ENCODE results near the gene HEATR1.

Gene HEATR1

DNA sequence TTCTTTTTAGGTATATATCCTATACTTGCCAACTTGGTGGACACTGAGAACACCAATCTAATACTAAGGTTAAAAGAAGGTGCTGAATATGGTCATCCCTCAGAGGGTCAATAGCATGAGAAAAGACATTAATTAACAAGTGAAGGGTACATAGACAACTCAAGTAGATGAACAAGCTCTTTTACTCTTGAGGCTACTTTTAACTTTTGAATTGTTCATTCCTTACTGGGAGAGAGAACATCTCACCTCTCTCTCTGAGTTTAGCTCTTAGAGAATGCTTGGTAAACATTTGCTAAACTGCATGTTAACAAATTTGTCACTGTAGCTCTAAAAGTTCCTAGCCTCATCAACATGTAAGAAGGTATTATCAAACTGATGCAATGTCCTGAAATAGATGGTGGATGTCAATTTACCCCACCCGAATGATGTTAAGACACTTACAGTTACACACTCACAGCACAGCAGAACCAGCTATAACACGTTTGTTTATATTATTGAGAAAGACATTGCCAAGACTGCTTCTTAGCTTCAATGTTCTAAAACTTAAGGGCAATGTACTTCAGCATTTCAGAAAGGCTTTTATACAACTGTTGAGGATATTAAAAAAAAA is 35.9 kb downstream of the HEATR1 start:
- H3K4me3 Mint-ChIP-seq, result no peak overlapping the region
- no peaks in the 10 kb centered on the region for H3K4me1 Mint-ChIP-seq
- H3K9me3 Mint-ChIP-seq, result no peaks in the 10 kb centered on the region
- H3K27ac Mint-ChIP-seq, result no peak overlapping the region
- H3K36me3 Mint-ChIP-seq, result peaks cover 43% of the 10 kb centered on the region
- no peak for DNase-seq
- CTCF ChIA-PET, result no interaction called here
- no peaks in the 10 kb centered on the region for H3K27me3 Mint-ChIP-seq

DNA sequence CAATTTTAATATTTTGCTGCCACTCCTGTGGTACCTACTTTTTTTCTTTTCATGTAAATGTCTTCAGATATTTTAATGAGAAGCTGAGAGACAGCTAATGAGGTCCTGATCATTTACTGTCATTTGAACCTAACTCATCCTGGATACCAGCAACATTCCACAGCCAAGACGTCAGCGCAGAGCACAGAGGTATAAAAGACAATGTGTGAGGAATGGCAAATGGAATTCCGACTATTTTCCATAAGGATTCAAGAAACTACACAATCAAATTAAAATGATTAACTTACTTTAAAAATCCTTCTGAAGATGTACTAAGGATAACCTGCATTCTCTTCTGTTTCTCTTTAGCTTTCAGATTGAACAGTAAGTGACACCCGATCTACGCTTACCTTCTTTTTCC is 38.8 kb downstream of the HEATR1 start:
- CTCF ChIA-PET, result no interaction called here
- Mint-ChIP-seq H3K27me3 (no peaks in the 10 kb centered on the region), H3K4me3 (no peak overlapping the region), H3K9me3 (no peaks in the 10 kb centered on the region), H3K27ac (no peak overlapping the region), H3K36me3 (peaks cover 37% of the 10 kb centered on the region), H3K4me1 (no peaks in the 10 kb centered on the region)
- no peak for DNase-seq

DNA sequence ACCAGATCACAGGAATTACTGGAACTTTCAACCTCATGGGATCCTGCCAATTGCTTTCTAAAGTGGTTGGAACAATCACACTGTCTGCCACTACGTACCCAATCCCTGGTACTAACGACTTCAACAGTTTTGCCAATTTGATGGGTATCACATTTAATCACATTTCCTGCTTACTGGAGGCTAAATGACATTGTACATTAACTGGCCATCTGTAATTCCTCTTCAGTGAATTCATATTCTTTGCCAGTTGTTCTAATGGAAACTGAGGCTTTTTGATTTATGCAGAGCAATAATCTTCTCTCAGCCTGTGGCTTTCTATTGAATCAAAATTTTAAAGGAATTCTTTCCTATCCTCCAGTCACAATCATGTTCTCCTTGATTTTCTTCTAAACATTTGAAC is 42.3 kb downstream of the HEATR1 start:
- Mint-ChIP-seq H3K4me1 (no peaks in the 10 kb centered on the region), H3K36me3 (peaks cover 38% of the 10 kb centered on the region), H3K9me3 (no peaks in the 10 kb centered on the region), H3K4me3 (no peak overlapping the region), H3K27me3 (no peaks in the 10 kb centered on the region), H3K27ac (no peak overlapping the region)
- CTCF ChIA-PET, result no interaction called here
- no peak for DNase-seq

DNA sequence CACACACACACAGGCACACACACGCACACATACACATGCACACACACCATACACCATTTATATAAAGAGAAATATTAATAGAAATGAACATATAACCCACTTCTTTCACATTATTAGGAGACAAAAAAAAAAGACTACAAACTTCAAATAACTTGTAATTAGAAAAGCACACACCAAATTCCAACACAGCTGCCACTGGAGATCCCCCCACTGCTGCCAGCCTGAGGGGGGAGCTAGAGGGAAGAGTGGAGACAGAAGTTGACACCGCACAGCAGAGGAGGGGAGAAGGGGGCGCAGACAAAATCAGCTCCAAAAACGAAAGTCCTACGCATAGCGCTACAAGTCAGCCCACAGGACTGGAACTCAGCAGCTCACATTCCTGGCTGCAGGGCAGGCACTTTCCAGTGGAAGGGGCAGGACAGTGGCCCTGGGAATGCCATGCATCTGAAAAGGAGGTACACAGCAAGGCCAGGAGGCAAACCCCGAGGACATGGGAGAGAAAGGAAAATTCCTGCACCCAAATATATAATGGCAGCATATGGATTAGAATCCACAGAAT is 44.0 kb downstream of the HEATR1 start:
- Mint-ChIP-seq H3K27me3 (no peaks in the 10 kb centered on the region), H3K4me1 (no peaks in the 10 kb centered on the region), H3K9me3 (no peaks in the 10 kb centered on the region), H3K27ac (no peak overlapping the region), H3K4me3 (no peak overlapping the region), H3K36me3 (peaks cover 42% of the 10 kb centered on the region)
- CTCF ChIA-PET, result no interaction called here
- no peak for DNase-seq

DNA sequence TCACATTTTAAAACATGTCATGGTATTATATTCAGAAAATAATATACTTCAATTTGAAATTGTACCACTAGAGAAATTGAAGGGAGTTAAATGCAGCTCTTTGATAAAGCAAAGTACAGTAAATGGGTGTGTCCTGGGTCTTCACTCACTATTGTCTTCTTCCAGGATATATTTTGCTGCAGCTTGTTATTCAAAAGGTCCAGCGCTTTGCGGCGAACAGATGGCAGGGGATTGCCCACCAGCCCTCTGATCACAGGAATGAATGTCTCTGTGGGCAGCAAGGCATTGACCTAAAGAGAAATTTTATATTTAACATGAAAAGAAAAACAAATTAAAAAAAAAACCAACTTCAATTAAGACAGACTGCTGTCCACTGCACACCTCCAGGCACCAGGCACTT is 45.5 kb downstream of the HEATR1 start:
- no peak overlapping the region for H3K4me3 Mint-ChIP-seq
- CTCF ChIA-PET, result interaction anchor here (0.6 kb wide), 1 partner anchor 18 kb away, joined by 3 read pairs; no protein-coding TSS in a partner anchor
- no peaks in the 10 kb centered on the region for H3K4me1 Mint-ChIP-seq
- no peaks in the 10 kb centered on the region for H3K9me3 Mint-ChIP-seq
- H3K36me3 Mint-ChIP-seq, result peaks cover 45% of the 10 kb centered on the region
- H3K27ac Mint-ChIP-seq, result no peak overlapping the region
- DNase-seq, result no peak
- no peaks in the 10 kb centered on the region for H3K27me3 Mint-ChIP-seq

DNA sequence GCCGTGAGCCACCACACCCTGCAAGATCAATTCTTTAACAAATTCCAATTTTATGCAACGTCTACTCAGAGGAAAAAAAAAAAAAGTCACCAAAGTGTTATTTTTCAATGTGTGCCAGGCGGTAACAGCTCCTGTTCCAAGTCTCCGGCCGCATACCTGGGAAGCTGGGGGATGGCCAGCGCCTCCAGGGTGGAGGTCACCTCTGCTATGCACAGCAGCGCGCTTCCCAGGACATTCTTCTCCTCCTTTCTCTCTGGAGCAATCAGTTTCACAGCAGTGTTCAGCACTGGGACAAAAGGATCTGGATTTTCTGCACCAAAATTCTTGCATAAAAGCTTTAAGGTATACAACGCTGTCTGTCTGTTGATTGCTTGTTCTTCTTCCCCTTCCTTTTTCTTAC is 46.2 kb downstream of the HEATR1 start:
- no peaks in the 10 kb centered on the region for H3K4me1 Mint-ChIP-seq
- H3K27ac Mint-ChIP-seq, result no peak overlapping the region
- CTCF ChIA-PET, result interaction anchor here (0.6 kb wide), 1 partner anchor 17 kb away, joined by 3 read pairs; no protein-coding TSS in a partner anchor

DNA sequence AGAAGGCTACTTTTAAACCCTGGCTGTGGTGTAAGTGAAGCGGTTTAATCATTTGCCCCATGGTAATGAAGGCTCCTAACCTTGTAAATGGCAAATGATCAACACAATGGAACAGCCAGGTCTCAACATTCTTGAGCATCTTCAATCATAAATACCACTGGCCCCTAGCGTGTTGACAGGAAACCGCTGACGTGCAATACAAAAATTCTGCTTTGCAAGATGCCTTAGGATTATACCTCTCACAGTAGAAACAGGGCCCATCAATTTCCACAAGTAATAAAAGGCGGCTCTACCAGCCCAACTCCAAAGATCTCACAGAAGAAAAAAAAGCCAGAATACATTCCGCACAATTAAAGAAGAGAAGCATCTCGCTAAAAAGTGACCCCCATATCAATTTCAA is 47.7 kb downstream of the HEATR1 start:
- DNase-seq, result no peak
- peaks cover 49% of the 10 kb centered on the region for H3K36me3 Mint-ChIP-seq
- H3K27ac Mint-ChIP-seq, result no peak overlapping the region
- H3K9me3 Mint-ChIP-seq, result no peaks in the 10 kb centered on the region
- no peaks in the 10 kb centered on the region for H3K4me1 Mint-ChIP-seq
- CTCF ChIA-PET, result no interaction called here
- H3K4me3 Mint-ChIP-seq, result no peak overlapping the region
- H3K27me3 Mint-ChIP-seq, result no peaks in the 10 kb centered on the region

More for the DNA sequence above, 46.2 kb downstream of the HEATR1 start:
- Mint-ChIP-seq H3K36me3 (peaks cover 47% of the 10 kb centered on the region), H3K27me3 (no peaks in the 10 kb centered on the region), H3K9me3 (no peaks in the 10 kb centered on the region), H3K4me3 (no peak overlapping the region)
- no peak for DNase-seq

DNA sequence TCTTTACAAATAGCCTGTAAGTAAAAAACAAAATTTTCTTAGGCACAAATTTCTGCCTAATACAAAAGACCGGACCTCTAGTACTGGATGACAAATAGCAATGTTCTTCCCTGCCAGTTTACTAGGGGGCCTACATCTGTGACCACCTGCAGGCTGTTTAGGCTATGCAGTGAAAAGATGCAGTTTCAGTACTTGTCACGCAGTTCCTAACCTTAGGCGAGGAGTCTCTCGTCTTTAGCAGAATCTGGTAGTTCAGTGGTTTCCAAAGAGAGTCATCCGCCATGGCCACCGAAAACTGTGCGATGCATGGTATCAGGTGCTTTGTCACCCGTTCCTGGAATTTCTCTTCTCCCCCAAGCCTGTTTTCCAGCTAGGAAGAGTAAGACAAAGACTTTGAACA is 50.9 kb downstream of the HEATR1 start:
- H3K27me3 Mint-ChIP-seq, result no peaks in the 10 kb centered on the region
- H3K9me3 Mint-ChIP-seq, result no peaks in the 10 kb centered on the region
- H3K36me3 Mint-ChIP-seq, result peaks cover 68% of the 10 kb centered on the region
- H3K4me3 Mint-ChIP-seq, result no peak overlapping the region
- CTCF ChIA-PET, result no interaction called here
- DNase-seq, result no peak
- no peak overlapping the region for H3K27ac Mint-ChIP-seq
- no peaks in the 10 kb centered on the region for H3K4me1 Mint-ChIP-seq

DNA sequence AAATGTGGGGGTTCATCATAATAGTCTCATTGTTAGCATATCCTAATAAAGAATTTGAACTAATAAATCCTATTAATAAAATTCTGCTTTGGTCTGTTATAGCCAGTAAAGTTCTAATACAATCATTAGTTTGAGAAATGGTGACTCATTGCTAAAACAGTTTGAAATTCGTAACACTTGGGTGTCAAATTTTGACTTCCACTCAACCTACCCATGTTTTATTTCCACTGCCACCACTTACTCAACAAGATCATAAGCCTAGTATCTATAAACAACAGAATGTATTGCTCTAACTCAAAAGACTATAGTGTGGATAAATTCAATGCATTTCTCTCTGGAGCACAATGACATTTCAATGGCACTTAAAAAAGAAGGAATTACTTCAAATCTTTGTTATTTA is 51.4 kb downstream of the HEATR1 start:
- Mint-ChIP-seq H3K36me3 (peaks cover 67% of the 10 kb centered on the region), H3K27ac (no peak overlapping the region)

DNA sequence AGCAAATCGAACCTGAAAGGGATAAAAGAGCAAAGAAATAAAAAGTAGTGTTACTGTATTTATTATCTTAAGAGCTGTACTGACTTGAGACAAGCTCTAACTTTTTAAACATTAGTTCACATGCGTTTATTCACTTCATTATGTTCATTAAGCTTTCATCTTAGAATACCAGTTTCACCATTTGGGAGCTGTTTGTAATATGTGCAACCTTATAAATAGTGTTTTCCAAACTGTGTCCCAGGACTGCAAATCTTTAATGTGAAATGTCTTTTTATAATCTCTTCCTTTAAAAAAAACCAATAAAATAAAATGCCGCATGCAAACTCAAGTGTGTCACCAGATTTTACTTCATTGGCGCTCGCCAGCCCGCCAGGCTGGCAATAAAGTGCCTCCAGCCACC is 52.2 kb downstream of the HEATR1 start:
- H3K4me1 Mint-ChIP-seq, result no peaks in the 10 kb centered on the region
- H3K9me3 Mint-ChIP-seq, result no peaks in the 10 kb centered on the region
- no peak overlapping the region for H3K27ac Mint-ChIP-seq
- CTCF ChIA-PET, result no interaction called here
- peaks cover 70% of the 10 kb centered on the region for H3K36me3 Mint-ChIP-seq
- DNase-seq, result no peak
- no peak overlapping the region for H3K4me3 Mint-ChIP-seq
- H3K27me3 Mint-ChIP-seq, result no peaks in the 10 kb centered on the region

More for the DNA sequence above, 51.4 kb downstream of the HEATR1 start:
- CTCF ChIA-PET, result no interaction called here
- Mint-ChIP-seq H3K4me3 (no peak overlapping the region), H3K9me3 (no peaks in the 10 kb centered on the region), H3K27me3 (no peaks in the 10 kb centered on the region), H3K4me1 (no peaks in the 10 kb centered on the region)
- no peak for DNase-seq

DNA sequence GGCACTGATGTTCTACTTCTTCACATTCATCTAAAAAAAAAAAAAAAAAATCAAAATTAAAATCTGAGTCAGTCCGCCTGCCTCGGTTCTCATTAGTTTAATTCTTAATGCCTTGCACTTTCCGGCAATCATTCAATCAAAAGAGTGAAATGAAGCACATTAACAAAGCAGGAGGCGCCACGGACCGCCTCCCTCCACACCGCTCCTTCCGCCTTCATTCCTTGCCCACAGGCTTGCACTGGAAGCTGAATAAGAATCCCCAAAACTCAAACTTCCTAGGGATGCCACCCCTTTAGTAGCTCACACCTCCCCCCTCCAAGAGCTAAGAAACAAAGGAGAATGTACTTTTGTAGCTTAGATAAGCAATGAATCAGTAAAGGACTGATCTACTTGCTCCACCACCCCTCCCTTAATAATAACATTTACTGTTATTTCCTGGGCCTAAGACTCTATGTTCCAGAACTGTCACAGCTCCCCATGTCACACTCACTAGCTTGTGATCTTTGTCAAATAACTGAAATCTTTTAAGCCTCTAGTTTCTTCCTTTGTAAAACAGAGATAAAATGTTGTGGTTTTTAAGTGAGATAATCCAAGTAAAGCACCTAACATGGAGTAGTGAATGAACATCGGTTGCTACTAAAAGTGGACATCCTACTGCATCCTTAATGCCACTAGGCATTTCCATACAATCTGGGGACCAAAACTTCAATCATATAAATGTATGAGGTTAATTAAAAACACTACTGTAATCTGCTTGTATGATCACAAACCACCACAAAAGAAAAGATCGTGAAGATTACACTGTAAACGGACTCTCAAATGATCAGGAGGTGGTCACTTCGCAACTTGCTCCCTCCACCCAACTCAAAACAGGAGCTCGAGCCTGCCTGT is 53.1 kb downstream of the HEATR1 start:
- no peak for DNase-seq
- peak overlapping the region; percentile 31 for H3K27ac Mint-ChIP-seq
- H3K4me3 Mint-ChIP-seq, result no peak overlapping the region
- CTCF ChIA-PET, result no interaction called here
- no peaks in the 10 kb centered on the region for H3K27me3 Mint-ChIP-seq
- H3K4me1 Mint-ChIP-seq, result peaks cover 5% of the 10 kb centered on the region
- H3K9me3 Mint-ChIP-seq, result no peaks in the 10 kb centered on the region
- H3K36me3 Mint-ChIP-seq, result peaks cover 73% of the 10 kb centered on the region

DNA sequence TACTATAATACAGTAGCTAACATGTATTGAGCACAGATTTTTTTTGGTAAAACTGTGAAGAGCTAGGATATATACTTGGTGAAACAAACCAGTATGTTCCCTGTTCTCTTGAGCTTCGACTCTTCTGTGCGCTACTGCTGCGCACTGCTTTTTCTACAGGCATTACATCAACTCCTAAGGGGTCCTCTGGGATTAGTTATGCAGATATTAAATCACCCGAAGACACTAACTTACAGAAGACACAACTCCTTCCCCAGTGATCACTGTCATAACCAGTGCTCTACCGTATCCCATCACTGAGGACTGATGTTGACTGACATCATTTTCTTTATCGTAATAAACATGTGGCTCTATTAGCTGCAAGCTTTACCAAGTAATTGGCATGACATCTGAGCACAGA is 55.9 kb downstream of the HEATR1 start:
- CTCF ChIA-PET, result no interaction called here
- no peaks in the 10 kb centered on the region for H3K9me3 Mint-ChIP-seq
- peaks cover 75% of the 10 kb centered on the region for H3K36me3 Mint-ChIP-seq
- H3K4me1 Mint-ChIP-seq, result peaks cover 24% of the 10 kb centered on the region
- no peaks in the 10 kb centered on the region for H3K27me3 Mint-ChIP-seq
- peak overlapping the region; percentile 6 for H3K27ac Mint-ChIP-seq
- DNase-seq, result no peak
- no peak overlapping the region for H3K4me3 Mint-ChIP-seq

DNA sequence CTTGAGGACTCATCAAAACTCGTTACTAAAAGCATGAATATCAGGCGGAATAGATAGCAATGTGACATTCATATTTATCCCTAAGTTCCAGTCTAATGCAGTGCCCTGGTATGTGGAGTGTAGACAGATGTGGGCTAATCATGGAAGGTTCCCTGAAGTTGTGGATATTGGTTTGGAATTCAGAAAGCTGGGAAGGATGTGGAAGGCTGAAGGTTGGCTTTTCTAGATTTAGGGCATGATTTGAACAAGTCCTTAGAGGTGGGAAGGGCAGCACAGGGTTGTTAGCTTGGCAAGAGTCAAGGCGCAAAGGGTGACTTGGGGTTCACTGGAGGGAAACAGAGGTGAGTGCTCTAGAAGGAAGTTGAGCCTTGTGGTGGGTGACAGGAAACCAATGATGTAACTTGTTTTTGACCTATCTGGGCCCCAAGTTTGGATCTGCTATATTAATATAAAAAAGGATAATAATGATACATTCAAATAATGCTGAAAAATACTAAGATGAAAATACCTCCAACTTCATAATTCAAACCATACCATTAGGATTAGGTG is 58.6 kb downstream of the HEATR1 start:
- Mint-ChIP-seq H3K9me3 (no peaks in the 10 kb centered on the region), H3K27ac (peak overlapping the region; percentile 73), H3K4me3 (no peak overlapping the region), H3K27me3 (no peaks in the 10 kb centered on the region), H3K36me3 (peaks cover 78% of the 10 kb centered on the region), H3K4me1 (peaks cover 24% of the 10 kb centered on the region)
- DNase-seq, result no peak
- CTCF ChIA-PET, result interaction anchor here (0.6 kb wide), 1 partner anchor 439 kb away, joined by 3 read pairs; no protein-coding TSS in a partner anchor

DNA sequence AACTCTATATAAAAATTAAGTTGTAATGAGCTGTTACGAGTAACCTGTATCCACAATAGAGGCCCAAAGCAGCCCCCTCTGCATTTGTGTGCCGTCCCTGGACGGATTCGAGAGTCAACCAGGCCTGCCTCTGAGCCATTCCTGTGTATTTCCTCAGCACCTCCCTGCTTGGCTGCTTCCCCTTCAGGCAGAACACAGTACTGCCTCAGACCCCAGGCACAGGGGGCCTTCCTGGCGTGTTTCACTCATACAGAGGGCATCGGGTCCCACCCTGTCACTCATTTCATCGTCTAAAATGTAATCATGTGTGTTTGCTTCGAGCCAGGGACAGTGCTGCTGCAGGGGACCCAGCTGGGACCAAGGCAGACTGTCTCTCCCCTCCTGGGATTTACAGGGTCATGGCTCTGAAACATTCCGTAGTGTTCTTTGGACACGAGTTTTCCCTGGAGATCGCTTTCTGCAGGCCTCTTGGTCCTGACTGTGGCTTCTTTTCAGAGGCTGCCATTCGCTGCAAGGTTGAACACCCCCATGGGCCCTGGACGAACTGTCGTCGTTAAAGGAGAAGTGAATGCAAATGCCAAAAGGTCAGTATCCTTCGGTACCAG is 61.1 kb downstream of the HEATR1 start:
- CTCF ChIA-PET, result interaction anchor here (0.6 kb wide), 1 partner anchor 92 kb away, joined by 4 read pairs; no protein-coding TSS in a partner anchor
- H3K4me3 Mint-ChIP-seq, result no peak overlapping the region
- no peak for DNase-seq
- H3K27me3 Mint-ChIP-seq, result no peaks in the 10 kb centered on the region
- H3K36me3 Mint-ChIP-seq, result peaks cover 81% of the 10 kb centered on the region
- H3K9me3 Mint-ChIP-seq, result no peaks in the 10 kb centered on the region
- H3K27ac Mint-ChIP-seq, result no peak overlapping the region
- H3K4me1 Mint-ChIP-seq, result peaks cover 24% of the 10 kb centered on the region

Measured in activated naive CD4-positive, alpha-beta T cell treated with anti-CD3 and anti-CD28 coated beads, Interleukin-2, amount 10 ng/mL, durations not matched to agents 7 days and 5 days (primary cell).